Pancreas (tissue), 10 donors: Measurements from ENCODE around the gene IL20RB. TPM values are rescaled to one million over a fixed set of nuclear protein-coding genes. Genes with fewer than 3 reads are reported as not detected.
"Not testable (repeated sequence)": the region's sequence is repeated elsewhere in the genome, so short reads cannot be mapped to it uniquely, and the experiment has no call there.

ENCODE experiments used
- ATAC-seq, 4 donors: fragments of 200-7000 bp; cut with Tn5 transposase; one replicate each; pipeline versions ENCODE4 v1.8.0 to v1.9.1; 2020; ENCODE audit warnings: mild to moderate bottlenecking in 4 of 4, moderate library complexity in 4 of 4
- DNase-seq, 6 donors: peaks; one replicate each; pipeline ENCODE4 v3.0.0-alpha.2; 2020
- FAIRE-seq: peaks from 2 replicates; lab custom pipeline; 2012; peaks lifted over from hg19 to GRCh38; lab: Jason Lieb, UNC
- H3K27ac ChIP-seq, 4 donors: fragments of 200-600 bp; sonication (generic); 1 replicate in 3 of 4; 2 replicates in 1 of 4; pipeline versions ENCODE4 v1.5.0 to v1.8.0; 2020
- H3K27me3 ChIP-seq, 4 donors: fragments of 200-600 bp; one replicate each; pipeline ENCODE4 v1.8.0; 2021
- H3K36me3 ChIP-seq, 3 donors: fragments of 200-600 bp; sonication (generic) in 1 of 3; one replicate each; pipeline versions ENCODE4 v1.5.0 to v1.8.0; 2020 to 2021
- H3K4me1 ChIP-seq, 3 donors: fragments of 200-600 bp; one replicate each; pipeline ENCODE4 v1.8.0; 2021
- H3K4me3 ChIP-seq, 4 donors: fragments of 200-600 bp; sonication (generic) in 2 of 4; one replicate each; pipeline versions ENCODE4 v1.5.0 to v1.8.0; 2020 to 2021
- H3K9me3 ChIP-seq, 4 donors: fragments of 200-600 bp; one replicate each; pipeline ENCODE4 v1.8.0; 2021
- WGBS, 2 donors: extraction: QIAGEN DNeasy Blood & Tissue Kit; methylation state at CpG; one replicate each; pipeline ENCODE4 v1.1.7; 2013; 5-methylcytosine and 5-hydroxymethylcytosine counted together
- intact Hi-C, 3 donors: fragments of 100-400 bp; cut with DNase I; formaldehyde crosslinking; loops; one replicate each; pipeline versions ENCODE4 v1.11.1 to v1.14.2; 2022
- polyA plus RNA-seq, 2 donors: library from polyadenylated mRNA; stranded (reverse); fragments of 200-250 nt; gene quantifications; one replicate each; pipeline ENCODE4 v1.2.3, GENCODE V29; 2013
- total RNA-seq, 6 donors: library from RNA; stranded (reverse); fragmentation: NEBNext Ultra II Directional in 4 of 6; extraction: Animal tissue kit (Norgen Biotek cat#: 25700) in 4 of 6; gene quantifications; one replicate each; pipeline versions ENCODE4 v1.2.1 to v1.2.4, GENCODE V29; 2021 to 2023
- TF ChIP-seq, protein P1 (sequence below), 4 donors: fragments of 200-600 bp; sonication (generic) in 3 of 4; IDR thresholded peaks; one replicate each; pipeline versions ENCODE4 v1.5.0 to v1.8.0; 2021; ENCODE audit warnings: antibody characterized with exemption in 4 of 4
- donor health status: healthy with polysubstance abuse.
- donor health status: DM: no; HTN: no; CAD: no; lungs with moderate emphysema.
- donor health status: DM: no; HTN: no; CAD: no.
- donor health status: control.
- donor health status: control.
- donor health status: Bipolar disorder and iron deficiency.
- donor health status: DM: yes; HTN: yes; CAD: no.
- donor health status: DM: no; HTN: no; CAD: no.
- donor health status: DM: no; HTN: no; CAD: no.
- donor health status: DM: yes; HTN: yes; CAD: no.

IL20RB gene
- total and polyA plus RNA-seq, 8 donors = 0.28 to 1.3 (median 0.39) TPM

DNA sequence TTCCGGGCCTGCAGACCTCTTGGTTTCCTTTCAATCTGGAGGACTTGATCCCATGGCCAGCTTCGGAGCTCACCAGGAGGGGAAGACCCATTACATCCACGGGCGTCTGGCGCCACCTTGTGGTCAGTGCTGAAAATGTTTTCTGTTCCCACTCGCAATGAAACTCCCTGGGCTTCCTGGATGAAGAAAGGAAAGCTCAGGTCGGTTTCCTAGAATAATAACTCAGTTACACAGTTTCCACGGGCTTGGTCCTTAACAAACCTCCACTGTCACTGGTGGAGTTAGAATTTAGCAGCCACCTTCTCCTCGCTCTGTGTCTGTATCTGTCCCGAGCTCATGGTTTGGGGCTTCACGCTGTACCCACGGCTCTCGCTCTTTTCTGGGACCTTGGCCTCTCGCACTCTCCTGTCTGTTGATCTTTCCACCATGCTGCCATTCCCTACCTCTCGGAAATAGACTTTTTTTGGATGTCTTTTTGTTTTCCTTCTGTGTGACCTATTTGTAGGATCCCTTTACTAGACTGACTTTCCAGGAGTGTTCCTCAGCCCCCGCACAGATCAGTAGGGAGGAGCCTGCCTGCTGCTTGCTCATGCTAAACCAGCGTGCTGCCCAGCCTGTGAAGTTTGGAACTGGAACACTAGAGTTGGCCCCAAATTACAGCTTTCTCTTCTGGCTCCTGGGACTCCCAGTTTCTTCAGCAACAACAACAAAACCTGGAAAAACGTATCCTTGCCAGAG is 56.3 kb downstream of the IL20RB start:
- H3K27ac ChIP-seq = peak overlapping the region in 2 of 4 donors; percentile 41 to 56
- H3K9me3 ChIP-seq = no peaks in the 10 kb centered on the region
- no peaks in the 10 kb centered on the region for H3K27me3 ChIP-seq
- DNase-seq = peak; percentile 81 to 98 (median 92)
- H3K4me3 ChIP-seq = peak overlapping the region in 3 of 4 donors; percentile 22 to 44 (median 43)
- WGBS, 2 donors = 5% methylated on average over 18 of the region's 18 CpGs
- H3K4me1 ChIP-seq = no peaks in the 10 kb centered on the region
- FAIRE-seq = peak; percentile 49
- TF ChIP-seq, protein P1, sequence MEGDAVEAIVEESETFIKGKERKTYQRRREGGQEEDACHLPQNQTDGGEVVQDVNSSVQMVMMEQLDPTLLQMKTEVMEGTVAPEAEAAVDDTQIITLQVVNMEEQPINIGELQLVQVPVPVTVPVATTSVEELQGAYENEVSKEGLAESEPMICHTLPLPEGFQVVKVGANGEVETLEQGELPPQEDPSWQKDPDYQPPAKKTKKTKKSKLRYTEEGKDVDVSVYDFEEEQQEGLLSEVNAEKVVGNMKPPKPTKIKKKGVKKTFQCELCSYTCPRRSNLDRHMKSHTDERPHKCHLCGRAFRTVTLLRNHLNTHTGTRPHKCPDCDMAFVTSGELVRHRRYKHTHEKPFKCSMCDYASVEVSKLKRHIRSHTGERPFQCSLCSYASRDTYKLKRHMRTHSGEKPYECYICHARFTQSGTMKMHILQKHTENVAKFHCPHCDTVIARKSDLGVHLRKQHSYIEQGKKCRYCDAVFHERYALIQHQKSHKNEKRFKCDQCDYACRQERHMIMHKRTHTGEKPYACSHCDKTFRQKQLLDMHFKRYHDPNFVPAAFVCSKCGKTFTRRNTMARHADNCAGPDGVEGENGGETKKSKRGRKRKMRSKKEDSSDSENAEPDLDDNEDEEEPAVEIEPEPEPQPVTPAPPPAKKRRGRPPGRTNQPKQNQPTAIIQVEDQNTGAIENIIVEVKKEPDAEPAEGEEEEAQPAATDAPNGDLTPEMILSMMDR (IDR thresholded peaks at IDR 0.05) = peak; percentile 82 to 91 (median 88)
- peak; percentile 99 for ATAC-seq
- H3K36me3 ChIP-seq = no peaks in the 10 kb centered on the region
- intact Hi-C loops = loop anchor here in 2 of 3 donors (5.0 to 10.0 kb wide), 3 partner anchors 239 to 942 kb away; no protein-coding TSS in a partner anchor

DNA sequence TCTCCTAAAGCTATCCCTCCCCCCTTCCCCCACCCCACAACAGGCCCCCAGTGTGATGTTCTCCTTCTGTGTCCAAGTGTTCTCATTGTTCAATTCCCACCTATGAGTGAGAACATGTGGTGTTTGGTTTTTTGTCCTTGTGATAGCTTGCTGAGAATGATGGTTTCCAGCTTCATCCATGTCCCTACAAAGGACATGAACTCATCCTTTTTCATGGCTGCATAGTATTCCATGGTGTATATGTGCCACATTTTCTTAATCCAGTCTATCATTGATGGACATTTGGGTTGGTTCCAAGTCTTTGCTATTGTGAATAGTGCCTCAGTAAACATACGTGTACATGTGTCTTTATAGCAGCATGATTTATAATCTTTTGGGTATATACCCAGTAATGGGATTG is 59.5 kb downstream of the IL20RB start:
- DNase-seq, H3K27ac ChIP-seq, FAIRE-seq, H3K4me3 ChIP-seq, ATAC-seq, H3K36me3 ChIP-seq, H3K9me3 ChIP-seq, H3K4me1 ChIP-seq, H3K27me3 ChIP-seq: not testable (repeated sequence)
- WGBS, 2 donors = 81 to 100% methylated on average over 1 of the region's 1 CpG
- intact Hi-C loops = loop anchor here in 1 of 3 donors (10.0 kb wide), 1 partner anchor 243 kb away; no protein-coding TSS in a partner anchor

DNA sequence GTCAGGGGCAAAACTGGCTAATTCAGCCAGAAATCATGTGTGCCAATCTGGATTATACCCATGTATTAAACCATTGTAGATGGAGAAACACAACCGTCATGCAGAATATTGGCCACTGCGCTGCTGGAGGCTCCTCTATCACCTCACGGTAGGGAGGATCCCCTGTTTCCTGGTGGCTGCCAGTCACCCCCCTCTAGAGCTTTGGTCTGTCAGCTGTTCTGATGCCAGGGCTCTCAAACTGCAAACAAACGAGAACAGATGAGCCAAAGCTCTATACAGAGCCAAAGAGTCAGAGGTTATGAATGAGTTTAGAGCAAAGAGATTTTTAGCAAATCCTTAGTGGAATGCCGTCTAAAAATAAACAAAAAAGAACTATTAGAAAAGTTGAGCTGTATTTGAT is 62.5 kb downstream of the IL20RB start:
- ATAC-seq = peak in 1 of 4 donors; percentile 21
- intact Hi-C loops = no loop called here

DNA sequence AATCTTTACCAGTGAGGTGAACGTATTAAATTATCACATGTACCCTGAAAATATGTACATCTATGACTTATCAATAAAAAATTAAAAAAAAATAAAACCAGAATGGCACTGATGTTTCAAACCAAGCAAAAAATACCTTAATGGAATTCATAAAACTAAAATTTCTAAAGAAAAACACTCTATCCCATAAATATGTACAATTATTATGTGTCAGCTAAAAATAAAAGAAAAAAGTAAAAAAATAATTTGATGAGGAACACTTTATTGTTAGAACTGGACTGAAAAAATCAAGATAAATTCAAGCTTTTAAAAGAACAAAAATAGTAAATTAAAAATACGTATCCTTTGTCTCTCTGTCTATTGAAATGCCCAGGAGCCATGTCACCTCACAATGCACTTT is 63.1 kb downstream of the IL20RB start:
- WGBS, 2 donors = 77 to 89% methylated on average over 2 of the region's 2 CpGs
- TF ChIP-seq, protein P1 (IDR thresholded peaks at IDR 0.05) = no peak
- no peak overlapping the region for H3K27ac ChIP-seq
- FAIRE-seq (no peak), DNase-seq (no peak), ATAC-seq (no peak)
- H3K36me3 ChIP-seq = no peaks in the 10 kb centered on the region
- H3K27me3 ChIP-seq = peaks cover 0 to 3% (median 0%) of the 10 kb centered on the region in 4 donors
- no peaks in the 10 kb centered on the region for H3K9me3 ChIP-seq
- intact Hi-C loops = no loop called here
- H3K4me1 ChIP-seq = no peaks in the 10 kb centered on the region
- no peak overlapping the region for H3K4me3 ChIP-seq

More for the DNA sequence above, 62.5 kb downstream of the IL20RB start:
- Histone ChIP-seq H3K4me3 (no peak overlapping the region), H3K9me3 (no peaks in the 10 kb centered on the region), H3K36me3 (no peaks in the 10 kb centered on the region), H3K27me3 (peaks cover 0 to 3% (median 0%) of the 10 kb centered on the region in 4 donors), H3K4me1 (no peaks in the 10 kb centered on the region), H3K27ac (no peak overlapping the region)
- DNase-seq (no peak), FAIRE-seq (no peak)
- TF ChIP-seq, protein P1 (IDR thresholded peaks at IDR 0.05) = no peak
- WGBS, 2 donors = 50 to 53% methylated on average over 5 of the region's 5 CpGs

DNA sequence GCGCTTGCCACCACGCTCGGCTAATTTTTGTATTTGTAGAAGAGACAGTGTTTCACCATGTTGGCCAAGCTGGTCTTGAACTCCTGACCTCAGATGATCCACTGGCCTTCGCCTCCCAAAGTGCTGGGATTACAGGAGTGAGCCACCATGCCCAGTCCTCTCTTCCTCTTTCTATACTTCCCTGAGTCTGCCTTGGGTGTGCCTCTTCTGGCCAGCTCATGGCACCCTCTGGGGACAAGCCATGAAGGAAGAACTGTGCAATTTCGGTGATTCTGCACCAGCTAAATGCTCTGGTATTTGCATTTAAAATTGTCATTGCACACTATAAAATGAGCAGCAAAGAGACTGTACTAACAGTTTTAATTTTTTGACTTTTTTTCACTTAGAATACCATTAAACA is 66.6 kb downstream of the IL20RB start:
- H3K27me3 ChIP-seq = peaks cover 0 to 3% (median 0%) of the 10 kb centered on the region in 4 donors
- intact Hi-C loops = no loop called here
- no peak overlapping the region for H3K27ac ChIP-seq
- H3K9me3 ChIP-seq = no peaks in the 10 kb centered on the region
- TF ChIP-seq, protein P1 (IDR thresholded peaks at IDR 0.05) = no peak
- 83 to 97% methylated on average over 5 of the region's 5 CpGs for WGBS, 2 donors
- DNase-seq (no peak), ATAC-seq (no peak), FAIRE-seq (no peak)
- no peaks in the 10 kb centered on the region for H3K4me1 ChIP-seq
- H3K4me3 ChIP-seq = no peak overlapping the region
- H3K36me3 ChIP-seq = no peaks in the 10 kb centered on the region
